ENCODE data around the gene CCDC200.

Gene CCDC200

GRCh38 chr17:43224146-43224705 is 4.2 kb downstream of the CCDC200 start:
- H3K27me3 Mint-ChIP-seq (ENCODE audit: low read depth): no peaks in the 10 kb centered on the region
- H3K27ac Mint-ChIP-seq: peak overlapping the region; percentile 26
- no peak for DNase-seq (ENCODE audit: low spot score)
- peaks cover 6% of the 10 kb centered on the region for H3K36me3 Mint-ChIP-seq (ENCODE audit: low read depth)
- peaks cover 2% of the 10 kb centered on the region for H3K4me1 Mint-ChIP-seq (ENCODE audit: low read depth)
- H3K4me3 Mint-ChIP-seq: no peak overlapping the region
- no peaks in the 10 kb centered on the region for H3K9me3 Mint-ChIP-seq

- Mint-ChIP-seq H3K27ac (peak overlapping the region; percentile 31), H3K27me3 (ENCODE audit: low read depth) (no peaks in the 10 kb centered on the region), H3K4me3 (no peak overlapping the region), H3K4me1 (ENCODE audit: low read depth) (peaks cover 8% of the 10 kb centered on the region), H3K36me3 (ENCODE audit: low read depth) (peaks cover 23% of the 10 kb centered on the region), H3K9me3 (no peaks in the 10 kb centered on the region)
- no peak for DNase-seq (ENCODE audit: low spot score)
Measured at GRCh38 chr17:43220511-43221125, 7.8 kb downstream of the CCDC200 start.

GRCh38 chr17:43219746-43220380 is 8.6 kb downstream of the CCDC200 start:
- H3K36me3 Mint-ChIP-seq (ENCODE audit: low read depth): peaks cover 23% of the 10 kb centered on the region
- no peak for DNase-seq (ENCODE audit: low spot score)
- no peaks in the 10 kb centered on the region for H3K9me3 Mint-ChIP-seq
- H3K27ac Mint-ChIP-seq: peak overlapping the region; percentile 53
- H3K4me3 Mint-ChIP-seq: no peak overlapping the region
- H3K27me3 Mint-ChIP-seq (ENCODE audit: low read depth): no peaks in the 10 kb centered on the region
- H3K4me1 Mint-ChIP-seq (ENCODE audit: low read depth): peaks cover 8% of the 10 kb centered on the region

GRCh38 chr17:43219001-43219400 is 9.4 kb downstream of the CCDC200 start:
- H3K36me3 Mint-ChIP-seq (ENCODE audit: low read depth): peaks cover 22% of the 10 kb centered on the region
- no peaks in the 10 kb centered on the region for H3K27me3 Mint-ChIP-seq (ENCODE audit: low read depth)
- no peaks in the 10 kb centered on the region for H3K9me3 Mint-ChIP-seq
- DNase-seq (ENCODE audit: low spot score): no peak
- H3K4me1 Mint-ChIP-seq (ENCODE audit: low read depth): peaks cover 7% of the 10 kb centered on the region
- H3K27ac Mint-ChIP-seq: no peak overlapping the region
- H3K4me3 Mint-ChIP-seq: no peak overlapping the region

- no peak for DNase-seq (ENCODE audit: low spot score)
- Mint-ChIP-seq H3K4me1 (ENCODE audit: low read depth) (peaks cover 19% of the 10 kb centered on the region), H3K27ac (peak overlapping the region; percentile 26)
Measured at GRCh38 chr17:43217614-43218087, 10.8 kb downstream of the CCDC200 start.

GRCh38 chr17:43216762-43217613 is 11.4 kb downstream of the CCDC200 start:
- peaks cover 27% of the 10 kb centered on the region for H3K36me3 Mint-ChIP-seq (ENCODE audit: low read depth)
- no peaks in the 10 kb centered on the region for H3K27me3 Mint-ChIP-seq (ENCODE audit: low read depth)
- no peaks in the 10 kb centered on the region for H3K9me3 Mint-ChIP-seq
- peaks cover 25% of the 10 kb centered on the region for H3K4me1 Mint-ChIP-seq (ENCODE audit: low read depth)
- no peak overlapping the region for H3K27ac Mint-ChIP-seq
- no peak overlapping the region for H3K4me3 Mint-ChIP-seq
- no peak for DNase-seq (ENCODE audit: low spot score)

More at GRCh38 chr17:43217614-43218087, 10.8 kb downstream of the CCDC200 start:
- no peaks in the 10 kb centered on the region for H3K27me3 Mint-ChIP-seq (ENCODE audit: low read depth)
- no peaks in the 10 kb centered on the region for H3K9me3 Mint-ChIP-seq
- no peak overlapping the region for H3K4me3 Mint-ChIP-seq
- peaks cover 27% of the 10 kb centered on the region for H3K36me3 Mint-ChIP-seq (ENCODE audit: low read depth)

- H3K36me3 Mint-ChIP-seq (ENCODE audit: low read depth): peaks cover 27% of the 10 kb centered on the region
- no peak overlapping the region for H3K4me3 Mint-ChIP-seq
- no peak for DNase-seq (ENCODE audit: low spot score)
- H3K27ac Mint-ChIP-seq: no peak overlapping the region
- H3K9me3 Mint-ChIP-seq: no peaks in the 10 kb centered on the region
- H3K27me3 Mint-ChIP-seq (ENCODE audit: low read depth): no peaks in the 10 kb centered on the region
- H3K4me1 Mint-ChIP-seq (ENCODE audit: low read depth): peaks cover 25% of the 10 kb centered on the region
Measured at GRCh38 chr17:43216369-43216761, 12.1 kb downstream of the CCDC200 start.

- H3K27me3 Mint-ChIP-seq (ENCODE audit: low read depth): no peaks in the 10 kb centered on the region
- no peak overlapping the region for H3K4me3 Mint-ChIP-seq
- DNase-seq (ENCODE audit: low spot score): no peak
- peaks cover 31% of the 10 kb centered on the region for H3K36me3 Mint-ChIP-seq (ENCODE audit: low read depth)
- no peak overlapping the region for H3K27ac Mint-ChIP-seq
- no peaks in the 10 kb centered on the region for H3K9me3 Mint-ChIP-seq
- H3K4me1 Mint-ChIP-seq (ENCODE audit: low read depth): peaks cover 29% of the 10 kb centered on the region
Measured at GRCh38 chr17:43215341-43215740, 13.1 kb downstream of the CCDC200 start.

GRCh38 chr17:43213545-43213944 is 14.9 kb downstream of the CCDC200 start:
- no peak for DNase-seq (ENCODE audit: low spot score)
- Mint-ChIP-seq H3K9me3 (no peaks in the 10 kb centered on the region), H3K27me3 (ENCODE audit: low read depth) (no peaks in the 10 kb centered on the region), H3K4me1 (ENCODE audit: low read depth) (peaks cover 29% of the 10 kb centered on the region), H3K27ac (peak overlapping the region; percentile 97), H3K36me3 (ENCODE audit: low read depth) (peaks cover 33% of the 10 kb centered on the region), H3K4me3 (peak overlapping the region; percentile 99)

GRCh38 chr17:43212641-43213490 is 15.6 kb downstream of the CCDC200 start:
- H3K36me3 Mint-ChIP-seq (ENCODE audit: low read depth): peaks cover 36% of the 10 kb centered on the region
- peak overlapping the region; percentile 97 for H3K27ac Mint-ChIP-seq
- no peak for DNase-seq (ENCODE audit: low spot score)
- H3K27me3 Mint-ChIP-seq (ENCODE audit: low read depth): no peaks in the 10 kb centered on the region
- no peaks in the 10 kb centered on the region for H3K9me3 Mint-ChIP-seq
- peaks cover 29% of the 10 kb centered on the region for H3K4me1 Mint-ChIP-seq (ENCODE audit: low read depth)
- peak overlapping the region; percentile 99 for H3K4me3 Mint-ChIP-seq

- H3K36me3 Mint-ChIP-seq (ENCODE audit: low read depth): peaks cover 34% of the 10 kb centered on the region
- peak within 1 kb of the TSS; percentile 97 for H3K27ac Mint-ChIP-seq
- no peaks in the 10 kb centered on the region for H3K9me3 Mint-ChIP-seq
- DNase-seq (ENCODE audit: low spot score): peak; percentile 71
- peaks cover 27% of the 10 kb centered on the region for H3K4me1 Mint-ChIP-seq (ENCODE audit: low read depth)
- no peaks in the 10 kb centered on the region for H3K27me3 Mint-ChIP-seq (ENCODE audit: low read depth)
- H3K4me3 Mint-ChIP-seq: peak within 1 kb of the TSS; percentile 99
Measured at GRCh38 chr17:43211480-43212402, 16.7 kb downstream of the CCDC200 start, which contains the start of gene TMEM106A. TSS of gene TMEM106A (plus strand) at chr17:43211875. CDS start at chr17:43213042, 1,167 bp downstream.

- DNase-seq (ENCODE audit: low spot score): no peak
- Mint-ChIP-seq H3K27me3 (ENCODE audit: low read depth) (no peaks in the 10 kb centered on the region), H3K36me3 (ENCODE audit: low read depth) (peaks cover 31% of the 10 kb centered on the region), H3K4me3 (peak overlapping the region; percentile 99), H3K9me3 (no peaks in the 10 kb centered on the region), H3K4me1 (ENCODE audit: low read depth) (peaks cover 27% of the 10 kb centered on the region), H3K27ac (peak overlapping the region; percentile 97)
Measured at GRCh38 chr17:43211123-43211479, 17.3 kb downstream of the CCDC200 start.

All from T-helper 2 cell treated with Interferon-gamma antibody and Interleukin-4, amounts not matched to agents 5 μg/mL and 100 μg/mL, for 36 hours (primary cell).